Spleen (tissue), 7 donors: Measurements from ENCODE around the gene CLEC11A.

ENCODE experiments used
- CTCF ChIP-seq, 11 experiments: fragments of 200-600 bp in 7 of 11; fragments of 450-650 bp in 4 of 11; sonication (generic) in 4 of 11; IDR thresholded peaks in 8 of 11; conservative IDR thresholded peaks in 3 of 11; 1 replicate in 7 of 11; 2 replicates in 4 of 11; pipeline versions ENCODE4 v1.4.0 to v1.8.0; 2016 to 2021; ENCODE audit warnings: antibody characterized with exemption in 11 of 11, inconsistent platforms in 4 of 11, mild to moderate bottlenecking in 1 of 11
- POLR2A ChIP-seq, 3 donors: fragments of 450-650 bp; IDR thresholded peaks; one replicate each; pipeline ENCODE4 v1.5.1; 2017; ENCODE audit warnings: antibody characterized with exemption in 3 of 3, mild to moderate bottlenecking in 1 of 3
- donor health status: DM: no; HTN: no; CAD: no; lungs with moderate emphysema.
- donor health status: DM: no; HTN: no; CAD: no.
- donor health status: DM: no; HTN: no; CAD: no.

DNA sequence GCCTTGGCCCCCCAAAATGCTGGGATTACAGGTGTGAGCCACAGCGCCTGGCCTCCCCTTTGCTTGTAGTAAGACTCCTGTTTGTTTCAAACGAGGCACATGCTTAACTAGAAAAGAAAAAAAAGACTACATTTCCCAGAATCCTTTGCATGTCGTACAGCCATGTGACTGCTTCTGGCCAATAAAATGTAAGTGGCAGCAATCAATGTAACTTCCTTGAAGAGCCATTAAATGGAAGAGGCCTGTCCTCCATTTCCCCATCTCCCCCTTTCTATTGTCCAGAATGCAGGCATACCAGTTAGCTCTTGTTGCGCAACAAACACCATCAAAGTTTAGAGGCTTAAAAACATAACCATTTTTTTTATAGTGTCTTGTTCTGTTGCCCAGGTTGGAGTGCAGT, 36.7 kb downstream of the CLEC11A start:
- TF ChIP-seq CTCF (IDR thresholded peaks at IDR 0.05 in 8 of 11, conservative IDR thresholded peaks at IDR 0.05 in 3 of 11) (no peak), POLR2A (IDR thresholded peaks at IDR 0.05) (no peak)
